Thyroid gland (tissue), 4 donors: ENCODE measurements around the gene DAPK1.

Source experiments
- CTCF ChIP-seq, 6 experiments: fragments of 200-600 bp in 3 of 6; fragments of 450-650 bp in 3 of 6; sonication (generic) in 3 of 6; IDR thresholded peaks; one replicate each; pipeline ENCODE4 v1.5.1; 2016 to 2019; ENCODE audit warnings: antibody characterized with exemption in 6 of 6, mild to moderate bottlenecking in 2 of 6, inconsistent platforms in 1 of 6, moderate library complexity in 1 of 6
- POLR2A ChIP-seq, 2 donors: fragments of 450-650 bp; IDR thresholded peaks; one replicate each; pipeline ENCODE4 v1.6.1; 2017; ENCODE audit warnings: antibody characterized with exemption in 2 of 2, mild to moderate bottlenecking in 2 of 2, moderate library complexity in 1 of 2

DNA sequence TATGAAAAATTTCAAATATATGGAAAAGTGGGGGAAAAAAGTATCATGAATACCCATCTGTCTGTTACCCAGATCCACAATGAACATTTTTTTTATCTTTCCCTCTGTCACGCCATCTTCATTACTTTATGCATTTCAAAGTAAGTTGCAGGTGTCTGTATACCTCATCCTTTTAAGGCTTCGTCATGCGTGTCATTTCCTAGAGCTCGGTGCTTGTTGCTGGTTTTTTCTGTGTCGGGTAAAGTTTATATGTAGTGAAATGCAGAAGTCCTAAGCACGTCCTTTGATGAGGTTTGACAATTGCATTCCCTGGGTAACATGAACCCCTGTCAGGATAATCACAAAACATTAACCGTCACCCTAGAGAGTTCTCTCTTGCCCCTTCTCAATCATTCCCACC lies 52.1 kb downstream of the DAPK1 start:
- no peak for TF ChIP-seq CTCF (IDR thresholded peaks at IDR 0.05)
- TF ChIP-seq POLR2A (IDR thresholded peaks at IDR 0.05), result no peak
